SU-DHL-6 (cell line): ENCODE measurements around the gene MBOAT7.

Experiments used
- H2AFZ ChIP-seq: fragments of 200-600 bp; sonication (generic); 2 replicates; pipeline ENCODE4 v1.6.1; 2014; ENCODE audit warnings: low read depth, mild to moderate bottlenecking, moderate library complexity, mixed read lengths, antibody characterized with exemption, low read length; ENCODE audit not compliant: severe bottlenecking
- H3F3A ChIP-seq: fragments of 200-600 bp; shearing (Covaris generic); 2 replicates; pipeline ENCODE4 v1.6.0; 2016; ENCODE audit warnings: antibody characterized with exemption, mild to moderate bottlenecking; ENCODE audit not compliant: insufficient read depth
- H3K27ac ChIP-seq: fragments of 200-600 bp; sonication (generic); 2 replicates; pipeline ENCODE4 v1.5.1; 2016; ENCODE audit warnings: low read depth, mild to moderate bottlenecking, low read length, moderate library complexity, mixed read lengths
- H3K27me3 ChIP-seq: fragments of 200-600 bp; sonication (generic), shearing (Covaris generic); 2 replicates; pipeline ENCODE4 v1.6.0; 2014; ENCODE audit warnings: mild to moderate bottlenecking, low read length
- H3K36me3 ChIP-seq: fragments of 200-600 bp; sonication (generic); 2 replicates; pipeline ENCODE4 v1.6.1; 2014; ENCODE audit warnings: mild to moderate bottlenecking, low read length, mixed read lengths
- H3K4me2 ChIP-seq: fragments of 300-600, 200-600 bp; shearing (Covaris generic), sonication (generic); 2 replicates; pipeline ENCODE4 v1.6.0; 2014; ENCODE audit warnings: low read length, low read depth, mild to moderate bottlenecking; ENCODE audit not compliant: poor library complexity, severe bottlenecking
- H3K4me3 ChIP-seq: fragments of 200-600 bp; sonication (generic); 2 replicates; pipeline ENCODE4 v1.5.1; 2014; ENCODE audit warnings: antibody characterized with exemption, low read length, mild to moderate bottlenecking, mixed read lengths; ENCODE audit not compliant: insufficient read depth, poor library complexity, severe bottlenecking
- H3K79me2 ChIP-seq: fragments of 200-600 bp; sonication (generic); 2 replicates; pipeline ENCODE4 v1.6.1; 2014; ENCODE audit warnings: mild to moderate bottlenecking, low read length, moderate library complexity; ENCODE audit not compliant: insufficient read depth
- H3K9ac ChIP-seq: fragments of 200-600 bp; sonication (generic); 2 replicates; pipeline ENCODE4 v1.7.0; 2014; ENCODE audit warnings: mild to moderate bottlenecking, low read length
- H3K9me2 ChIP-seq: fragments of 200-600 bp; sonication (generic); replicated peaks from 2 replicates; pipeline ENCODE4 v1.6.1; 2014; ENCODE audit warnings: low read length; ENCODE audit not compliant: insufficient read depth
- H3K9me3 ChIP-seq: fragments of 200-600 bp; sonication (generic); 2 replicates; pipeline ENCODE4 v1.6.1; 2014; ENCODE audit warnings: low read length, mixed read lengths; ENCODE audit not compliant: insufficient read depth
- H4K20me1 ChIP-seq: fragments of 200-600 bp; sonication (generic); 2 replicates; pipeline ENCODE4 v1.6.1; 2014; ENCODE audit warnings: low read depth, mild to moderate bottlenecking, antibody characterized with exemption, low read length, moderate library complexity, mixed read lengths
- EZH2phosphoT487 ChIP-seq: fragments of 200-600 bp; sonication (generic), shearing (Covaris generic); conservative IDR thresholded peaks from 2 replicates; pipeline ENCODE4 v1.6.1; 2018; ENCODE audit warnings: mild to moderate bottlenecking, antibody characterized with exemption, low read length, moderate library complexity, mixed read lengths
- TF ChIP-seq, protein P1 (sequence below): fragments of 200-600 bp; sonication (generic); IDR thresholded peaks from one replicate; pipeline ENCODE4 v1.5.1; 2017; ENCODE audit warnings: antibody characterized with exemption, mild to moderate bottlenecking, low read length, moderate library complexity; ENCODE audit not compliant: insufficient read depth, poor library complexity, severe bottlenecking

The MBOAT7 gene

GRCh38 chr19:54179921-54180461 lies 9.4 kb downstream of the MBOAT7 start:
- H2AFZ ChIP-seq, result no peak overlapping the region
- H3K27ac ChIP-seq, result no peak overlapping the region
- H3K4me2 ChIP-seq, result no peak overlapping the region
- no peak for TF ChIP-seq EZH2phosphoT487
- TF ChIP-seq, protein P1, sequence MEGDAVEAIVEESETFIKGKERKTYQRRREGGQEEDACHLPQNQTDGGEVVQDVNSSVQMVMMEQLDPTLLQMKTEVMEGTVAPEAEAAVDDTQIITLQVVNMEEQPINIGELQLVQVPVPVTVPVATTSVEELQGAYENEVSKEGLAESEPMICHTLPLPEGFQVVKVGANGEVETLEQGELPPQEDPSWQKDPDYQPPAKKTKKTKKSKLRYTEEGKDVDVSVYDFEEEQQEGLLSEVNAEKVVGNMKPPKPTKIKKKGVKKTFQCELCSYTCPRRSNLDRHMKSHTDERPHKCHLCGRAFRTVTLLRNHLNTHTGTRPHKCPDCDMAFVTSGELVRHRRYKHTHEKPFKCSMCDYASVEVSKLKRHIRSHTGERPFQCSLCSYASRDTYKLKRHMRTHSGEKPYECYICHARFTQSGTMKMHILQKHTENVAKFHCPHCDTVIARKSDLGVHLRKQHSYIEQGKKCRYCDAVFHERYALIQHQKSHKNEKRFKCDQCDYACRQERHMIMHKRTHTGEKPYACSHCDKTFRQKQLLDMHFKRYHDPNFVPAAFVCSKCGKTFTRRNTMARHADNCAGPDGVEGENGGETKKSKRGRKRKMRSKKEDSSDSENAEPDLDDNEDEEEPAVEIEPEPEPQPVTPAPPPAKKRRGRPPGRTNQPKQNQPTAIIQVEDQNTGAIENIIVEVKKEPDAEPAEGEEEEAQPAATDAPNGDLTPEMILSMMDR, result no peak
- H3K79me2 ChIP-seq, result no peaks in the 10 kb centered on the region
- H3K36me3 ChIP-seq, result no peaks in the 10 kb centered on the region
- no peak overlapping the region for H3K9ac ChIP-seq
- no peaks in the 10 kb centered on the region for H3K9me2 ChIP-seq
- H3F3A ChIP-seq, result 0 out of 2 replicates have a peak, but pooled peaks cover 5% of the 10 kb centered on the region
- H3K9me3 ChIP-seq, result no peaks in the 10 kb centered on the region
- H3K27me3 ChIP-seq, result no peaks in the 10 kb centered on the region
- no peaks in the 10 kb centered on the region for H4K20me1 ChIP-seq
- H3K4me3 ChIP-seq, result no peak overlapping the region

DNA sequence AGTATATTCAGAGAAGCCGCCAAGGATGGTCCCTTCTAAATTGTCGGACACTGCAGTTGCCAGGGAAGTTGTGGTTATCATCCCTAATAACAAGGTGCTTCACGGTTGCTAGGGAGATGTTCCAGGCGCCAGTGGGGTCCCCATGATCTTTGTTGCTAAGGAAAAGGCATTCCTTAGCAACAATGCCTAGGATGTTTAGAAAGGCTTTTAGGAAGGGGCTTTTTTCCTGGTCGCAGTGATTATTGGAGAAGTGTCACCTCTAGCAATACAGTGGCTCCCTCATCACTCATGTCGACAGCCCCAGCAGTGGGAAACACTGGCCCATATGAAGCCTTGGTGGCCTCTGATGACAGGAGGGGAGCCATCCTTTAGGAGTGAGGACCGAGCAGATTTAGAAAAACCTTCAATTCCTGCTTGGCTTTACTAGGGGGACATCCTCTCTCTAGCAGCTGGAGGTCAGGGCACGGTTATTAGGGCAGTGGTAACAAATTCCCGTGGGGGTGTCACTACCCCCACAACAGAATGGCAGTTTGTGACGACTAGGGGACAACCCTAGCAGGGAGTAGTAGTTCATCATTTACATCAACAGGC lies 10.0 kb downstream of the MBOAT7 start:
- Histone ChIP-seq H3K9ac (no peak overlapping the region), H3K36me3 (no peaks in the 10 kb centered on the region), H3K4me3 (no peak overlapping the region), H3K27me3 (no peaks in the 10 kb centered on the region), H3K9me2 (no peaks in the 10 kb centered on the region), H3K9me3 (no peaks in the 10 kb centered on the region), H3F3A (0 out of 2 replicates have a peak, but pooled peaks cover 5% of the 10 kb centered on the region), H2AFZ (no peak overlapping the region), H3K4me2 (no peak overlapping the region), H3K79me2 (no peaks in the 10 kb centered on the region), H4K20me1 (no peaks in the 10 kb centered on the region), H3K27ac (no peak overlapping the region)
- no peak for TF ChIP-seq EZH2phosphoT487
- TF ChIP-seq, protein P1, result no peak

DNA sequence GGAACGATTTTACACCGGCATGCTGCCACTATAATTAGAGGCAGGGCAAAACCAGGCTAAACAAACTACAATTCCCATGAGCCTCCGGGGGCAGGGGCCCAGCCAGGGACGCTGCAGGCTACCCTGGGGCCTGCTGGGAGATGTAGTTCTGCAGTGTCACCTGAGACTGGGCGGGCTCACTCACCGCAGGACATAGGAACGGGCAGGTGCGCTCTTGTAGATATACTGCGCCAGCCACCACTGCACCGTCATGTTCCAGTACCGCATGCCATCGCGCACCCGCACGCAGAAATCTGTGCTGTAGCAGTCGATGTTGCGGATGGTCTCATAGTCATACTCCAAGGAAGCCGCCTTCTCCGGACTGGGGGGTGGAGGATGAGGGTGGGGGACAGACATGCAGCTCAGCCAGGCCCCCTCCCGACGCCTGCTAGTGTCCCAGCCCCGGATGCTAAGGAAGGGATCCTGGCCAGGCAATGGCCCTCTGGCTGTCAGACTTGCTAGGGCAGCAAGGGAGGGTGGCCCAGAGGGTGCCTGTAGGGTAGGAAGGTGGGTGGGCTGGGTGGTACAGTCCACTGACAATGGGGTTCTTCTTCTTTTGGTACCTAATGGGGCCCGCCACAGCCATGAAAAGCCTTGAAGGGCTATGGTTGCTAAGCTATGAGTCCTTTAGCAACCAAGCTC lies 10.7 kb downstream of the MBOAT7 start:
- Histone ChIP-seq H3K4me3 (no peak overlapping the region), H3K4me2 (no peak overlapping the region), H3K79me2 (no peaks in the 10 kb centered on the region), H3K9me3 (no peaks in the 10 kb centered on the region), H2AFZ (no peak overlapping the region), H3K9me2 (no peaks in the 10 kb centered on the region), H3K27me3 (no peaks in the 10 kb centered on the region), H3K9ac (no peak overlapping the region), H3K27ac (no peak overlapping the region), H3K36me3 (no peaks in the 10 kb centered on the region), H4K20me1 (no peaks in the 10 kb centered on the region), H3F3A (0 out of 2 replicates have a peak, but pooled peaks cover 5% of the 10 kb centered on the region)
- TF ChIP-seq EZH2phosphoT487, result no peak
